ENCODE results near the gene REV3L. TPM values are rescaled to one million over a fixed set of nuclear protein-coding genes. Genes with fewer than 3 reads are reported as not detected.
"Not testable (repeated sequence)": the region's sequence is repeated elsewhere in the genome, so short reads cannot be mapped to it uniquely, and the experiment has no call there.

The REV3L gene
- total RNA-seq, 2 experiments from 2014 or later, result 19.8 to 22.9 TPM

DNA sequence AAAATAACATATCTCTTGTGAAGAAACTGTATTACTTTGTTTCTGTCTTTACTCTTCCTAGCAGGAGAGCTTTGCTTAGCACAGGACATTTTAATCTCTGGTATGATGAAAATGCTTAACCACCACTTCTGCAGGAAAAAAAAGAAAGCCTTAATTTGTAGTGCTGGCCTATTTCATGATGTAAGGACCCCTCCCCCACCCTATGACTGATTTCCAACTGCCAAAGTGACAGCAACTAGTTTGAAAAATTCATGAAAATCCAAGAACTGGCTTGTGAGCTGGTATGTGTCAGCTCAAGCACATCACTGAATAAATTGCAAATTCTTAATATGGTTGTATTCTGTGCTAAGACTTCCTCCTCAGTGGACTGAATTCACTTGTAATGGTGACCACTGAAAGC, 125.3 kb downstream of the REV3L start:
- Mint-ChIP-seq H3K36me3 (ENCODE audit: low read depth) (peaks cover 18% of the 10 kb centered on the region), H3K9me3 (no peaks in the 10 kb centered on the region), H3K27me3 (no peaks in the 10 kb centered on the region), H3K4me1 (no peaks in the 10 kb centered on the region), H3K27ac (no peak overlapping the region), H3K4me3 (no peak overlapping the region)
- no peak for DNase-seq
- ChIA-PET POLR2A (no interaction called here), CTCF (no interaction called here)

GRCh38 chr6:111356551-111356950, 126.5 kb downstream of the REV3L start:
- Mint-ChIP-seq H3K9me3 (no peaks in the 10 kb centered on the region), H3K27ac (no peak overlapping the region), H3K4me3 (no peak overlapping the region), H3K27me3 (no peaks in the 10 kb centered on the region), H3K4me1 (no peaks in the 10 kb centered on the region), H3K36me3 (ENCODE audit: low read depth) (peaks cover 27% of the 10 kb centered on the region)
- ChIA-PET CTCF (no interaction called here), POLR2A (no interaction called here)
- DNase-seq, result no peak

- H3K9me3 Mint-ChIP-seq, result no peaks in the 10 kb centered on the region
- no peak overlapping the region for H3K4me3 Mint-ChIP-seq
- no peaks in the 10 kb centered on the region for H3K27me3 Mint-ChIP-seq
- H3K4me1 Mint-ChIP-seq, result no peaks in the 10 kb centered on the region
- H3K27ac Mint-ChIP-seq, result no peak overlapping the region
- peaks cover 32% of the 10 kb centered on the region for H3K36me3 Mint-ChIP-seq (ENCODE audit: low read depth)
- CTCF ChIA-PET, result interaction anchor here (1.3 kb wide), 1 partner anchor 12 kb away, joined by 3 read pairs; no protein-coding TSS in a partner anchor
- POLR2A ChIA-PET, result no interaction called here
- no peak for DNase-seq
Measured at GRCh38 chr6:111354758-111355555, 128.1 kb downstream of the REV3L start.

DNA sequence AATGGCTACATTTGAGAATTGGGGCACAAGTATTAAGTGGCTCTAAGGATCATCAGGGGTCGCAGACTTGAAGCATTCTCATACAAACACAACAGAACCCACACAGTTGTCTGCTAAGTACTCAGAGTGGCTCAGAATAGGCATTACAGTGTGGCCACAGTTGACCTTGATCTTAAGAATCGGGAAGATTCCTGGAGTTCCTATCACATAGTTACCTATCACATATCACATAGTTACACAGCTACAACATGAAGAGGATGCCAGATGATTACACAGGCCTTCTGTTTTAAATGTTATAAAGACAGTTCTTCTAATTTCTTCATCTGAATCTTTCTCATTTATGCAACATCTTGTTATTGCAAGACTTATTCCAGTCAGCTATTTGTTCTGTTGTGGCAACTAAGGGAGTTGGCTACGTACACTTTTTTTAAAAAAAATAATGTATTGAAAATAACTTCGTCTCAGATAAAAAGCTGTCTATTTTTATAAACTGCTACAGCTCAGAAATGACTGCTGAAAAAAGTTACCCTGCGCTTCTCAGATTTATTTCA, 129.0 kb downstream of the REV3L start:
- peaks cover 29% of the 10 kb centered on the region for H3K36me3 Mint-ChIP-seq (ENCODE audit: low read depth)
- no peak overlapping the region for H3K27ac Mint-ChIP-seq
- no peaks in the 10 kb centered on the region for H3K9me3 Mint-ChIP-seq
- no peaks in the 10 kb centered on the region for H3K27me3 Mint-ChIP-seq
- POLR2A ChIA-PET, result no interaction called here
- CTCF ChIA-PET, result interaction anchor here (0.8 to 1.3 kb wide), 3 partner anchors 13 to 125 kb away, joined by 3 read pairs; a partner anchor contains a TSS
- no peaks in the 10 kb centered on the region for H3K4me1 Mint-ChIP-seq
- no peak for DNase-seq
- H3K4me3 Mint-ChIP-seq, result no peak overlapping the region

GRCh38 chr6:111347589-111347988, 135.4 kb downstream of the REV3L start:
- ChIA-PET POLR2A (interaction anchor here (1.9 kb wide), 1 partner anchor 88 kb away, joined by 6 read pairs; a partner anchor contains a TSS), CTCF (interaction anchor here (1.5 kb wide), 1 partner anchor 13 kb away, joined by 5 read pairs; no protein-coding TSS in a partner anchor)
- Mint-ChIP-seq H3K27me3 (no peaks in the 10 kb centered on the region), H3K4me3 (no peak overlapping the region), H3K27ac (no peak overlapping the region), H3K9me3 (no peaks in the 10 kb centered on the region), H3K36me3 (ENCODE audit: low read depth) (peaks cover 20% of the 10 kb centered on the region), H3K4me1 (no peaks in the 10 kb centered on the region)
- no peak for DNase-seq

- POLR2A ChIA-PET, result no interaction called here
- no peaks in the 10 kb centered on the region for H3K27me3 Mint-ChIP-seq
- H3K36me3 Mint-ChIP-seq (ENCODE audit: low read depth), result peaks cover 27% of the 10 kb centered on the region
- H3K27ac Mint-ChIP-seq, result no peak overlapping the region
- no peak for DNase-seq
- no peak overlapping the region for H3K4me3 Mint-ChIP-seq
- no peaks in the 10 kb centered on the region for H3K9me3 Mint-ChIP-seq
- H3K4me1 Mint-ChIP-seq, result peaks cover 13% of the 10 kb centered on the region
- CTCF ChIA-PET, result no interaction called here
Measured at GRCh38 chr6:111342913-111343312, 140.1 kb downstream of the REV3L start.

DNA sequence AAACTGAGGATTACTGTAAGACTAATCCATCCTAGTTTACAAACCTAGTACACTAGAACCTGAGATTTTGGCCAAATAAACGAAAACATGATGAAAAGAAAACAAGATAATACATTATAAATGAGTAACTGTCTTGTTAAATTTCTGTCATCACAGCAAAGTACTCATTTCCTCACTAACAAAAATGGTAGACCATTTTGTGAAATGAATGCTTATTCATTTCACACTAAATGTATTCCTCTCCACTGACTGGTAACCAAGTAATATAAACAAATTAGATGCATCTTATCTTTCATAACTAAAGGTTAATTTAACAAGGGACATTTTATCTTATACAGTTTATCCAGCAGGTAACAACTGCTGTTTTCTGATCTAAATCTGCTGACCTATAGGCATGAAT, 143.7 kb downstream of the REV3L start:
- Mint-ChIP-seq H3K4me1 (peaks cover 15% of the 10 kb centered on the region), H3K36me3 (ENCODE audit: low read depth) (peaks cover 29% of the 10 kb centered on the region), H3K27me3 (no peaks in the 10 kb centered on the region), H3K4me3 (no peak overlapping the region), H3K27ac (peak overlapping the region; percentile 49), H3K9me3 (no peaks in the 10 kb centered on the region)
- ChIA-PET CTCF (no interaction called here), POLR2A (no interaction called here)
- no peak for DNase-seq

DNA sequence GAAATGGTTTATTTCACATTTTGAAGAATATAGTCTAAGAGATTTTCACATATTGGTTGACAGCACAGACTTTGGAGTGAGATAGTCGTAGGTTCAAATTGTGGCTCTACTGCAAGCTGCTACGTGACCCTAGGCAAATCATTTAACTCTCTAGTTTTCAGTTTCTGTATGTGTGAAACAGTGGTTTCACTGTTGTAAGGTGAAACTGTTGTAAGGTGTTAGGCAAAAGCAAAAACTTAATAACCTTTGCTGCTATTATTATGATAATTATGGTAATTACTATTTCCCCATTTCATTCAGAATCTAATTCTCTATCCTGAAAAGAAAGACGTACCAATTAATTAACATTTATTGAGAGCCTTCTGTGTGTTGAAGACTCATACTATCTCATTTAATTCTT, 144.2 kb downstream of the REV3L start:
- H3K36me3 Mint-ChIP-seq (ENCODE audit: low read depth), result peaks cover 27% of the 10 kb centered on the region
- ChIA-PET CTCF (no interaction called here), POLR2A (no interaction called here)
- no peaks in the 10 kb centered on the region for H3K27me3 Mint-ChIP-seq
- H3K27ac Mint-ChIP-seq, result peak overlapping the region; percentile 49
- DNase-seq, result no peak
- H3K9me3 Mint-ChIP-seq, result no peaks in the 10 kb centered on the region
- H3K4me3 Mint-ChIP-seq, result no peak overlapping the region
- H3K4me1 Mint-ChIP-seq, result peaks cover 15% of the 10 kb centered on the region

GRCh38 chr6:111337829-111338236, 145.2 kb downstream of the REV3L start:
- peaks cover 31% of the 10 kb centered on the region for H3K36me3 Mint-ChIP-seq (ENCODE audit: low read depth)
- no peaks in the 10 kb centered on the region for H3K27me3 Mint-ChIP-seq
- H3K4me1 Mint-ChIP-seq, result peaks cover 15% of the 10 kb centered on the region
- ChIA-PET POLR2A (no interaction called here), CTCF (interaction anchor here (1.1 kb wide), 1 partner anchor 11 kb away, joined by 4 read pairs; no protein-coding TSS in a partner anchor)
- no peak for DNase-seq
- H3K4me3 Mint-ChIP-seq, result no peak overlapping the region
- no peak overlapping the region for H3K27ac Mint-ChIP-seq
- no peaks in the 10 kb centered on the region for H3K9me3 Mint-ChIP-seq

GRCh38 chr6:111329882-111330633, 153.0 kb downstream of the REV3L start:
- Mint-ChIP-seq H3K4me3 (no peak overlapping the region), H3K27ac (no peak overlapping the region), H3K9me3 (no peaks in the 10 kb centered on the region), H3K4me1 (no peaks in the 10 kb centered on the region), H3K27me3 (no peaks in the 10 kb centered on the region), H3K36me3 (ENCODE audit: low read depth) (peaks cover 29% of the 10 kb centered on the region)
- DNase-seq, result no peak
- POLR2A ChIA-PET, result no interaction called here
- CTCF ChIA-PET, result no interaction called here

- ChIA-PET CTCF (interaction anchor here (0.7 kb wide), 1 partner anchor 11 kb away, joined by 4 read pairs; no protein-coding TSS in a partner anchor), POLR2A (interaction anchor here (0.6 kb wide), 1 partner anchor 23 kb away, joined by 3 read pairs; no protein-coding TSS in a partner anchor)
- H3K9me3 Mint-ChIP-seq, result no peaks in the 10 kb centered on the region
- H3K27me3 Mint-ChIP-seq, result no peaks in the 10 kb centered on the region
- no peaks in the 10 kb centered on the region for H3K4me1 Mint-ChIP-seq
- no peak overlapping the region for H3K27ac Mint-ChIP-seq
- no peak overlapping the region for H3K4me3 Mint-ChIP-seq
- H3K36me3 Mint-ChIP-seq (ENCODE audit: low read depth), result peaks cover 27% of the 10 kb centered on the region
- no peak for DNase-seq
Measured at GRCh38 chr6:111326563-111326962, 156.5 kb downstream of the REV3L start.

DNA sequence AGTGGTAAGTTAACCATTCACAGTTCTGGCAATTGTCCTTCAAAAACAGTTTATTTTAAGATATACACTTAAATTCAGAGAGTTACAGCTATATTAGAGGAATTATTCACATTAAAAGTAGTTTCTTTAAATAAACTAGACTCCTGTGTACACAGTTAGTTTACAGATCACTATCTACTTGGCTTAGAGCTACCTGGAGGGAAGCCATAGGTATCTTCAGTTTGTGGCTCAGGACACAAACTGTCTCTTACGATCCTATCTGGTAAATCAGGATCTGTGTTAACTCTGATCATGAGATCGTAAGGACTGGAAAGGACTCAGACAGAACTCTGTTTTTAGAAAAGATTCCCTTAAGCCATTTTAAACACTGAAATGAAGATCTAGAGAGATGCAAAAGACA, 160.9 kb downstream of the REV3L start:
- Mint-ChIP-seq H3K27ac (no peak overlapping the region), H3K36me3 (ENCODE audit: low read depth) (peaks cover 23% of the 10 kb centered on the region), H3K4me3 (no peak overlapping the region), H3K27me3 (no peaks in the 10 kb centered on the region), H3K9me3 (no peaks in the 10 kb centered on the region), H3K4me1 (no peaks in the 10 kb centered on the region)
- CTCF ChIA-PET, result interaction anchor here (1.4 kb wide), 1 partner anchor 64 kb away, joined by 3 read pairs; a partner anchor contains a TSS
- no peak for DNase-seq
- POLR2A ChIA-PET, result no interaction called here

GRCh38 chr6:111307950-111308349, 175.1 kb downstream of the REV3L start:
- POLR2A ChIA-PET, H3K27me3 Mint-ChIP-seq, DNase-seq, H3K27ac Mint-ChIP-seq, H3K4me1 Mint-ChIP-seq, CTCF ChIA-PET, H3K4me3 Mint-ChIP-seq, H3K9me3 Mint-ChIP-seq: not testable (repeated sequence)
- H3K36me3 Mint-ChIP-seq (ENCODE audit: low read depth), result peaks cover 59% of the 10 kb centered on the region
